Breast epithelium (tissue), 3 donors: ENCODE measurements around the gene DKK3.

Experiments
- CTCF ChIP-seq, 3 donors: fragments of 450-650 bp; IDR thresholded peaks; one replicate each; pipeline ENCODE4 v1.5.1; 2016 to 2017; ENCODE audit warnings: antibody characterized with exemption in 3 of 3, mild to moderate bottlenecking in 3 of 3, moderate library complexity in 3 of 3
- POLR2A ChIP-seq: fragments of 450-650 bp; IDR thresholded peaks from one replicate; pipeline ENCODE4 v1.6.1; 2016; ENCODE audit warnings: antibody characterized with exemption, mild to moderate bottlenecking, moderate library complexity

- TF ChIP-seq CTCF (IDR thresholded peaks at IDR 0.05), result no peak
- TF ChIP-seq POLR2A, result no peak
These were observed 5.1 kb downstream of the DKK3 start for GRCh38 chr11:12003336-12003735.
